Suprapubic skin (tissue), 4 donors: ENCODE results near the gene A2ML1. TPM values are rescaled to one million over a fixed set of nuclear protein-coding genes. Genes with fewer than 3 reads are reported as not detected.
"Not testable (repeated sequence)": the region's sequence is repeated elsewhere in the genome, so short reads cannot be mapped to it uniquely, and the experiment has no call there.

Source experiments
- DNase-seq, 2 donors: peaks; one replicate each; pipeline ENCODE4 v3.0.0-alpha.2; 2019; ENCODE audit warnings: low spot score in 2 of 2
- H3K27ac ChIP-seq: fragments of 200-600 bp; sonication (generic); one replicate; pipeline ENCODE4 v1.5.1; 2019
- H3K27me3 ChIP-seq: fragments of 200-600 bp; sonication (generic); one replicate; pipeline ENCODE4 v1.5.1; 2019
- H3K36me3 ChIP-seq: fragments of 200-600 bp; sonication (generic); one replicate; pipeline ENCODE4 v1.5.1; 2019
- H3K4me1 ChIP-seq: fragments of 200-600 bp; sonication (generic); one replicate; pipeline ENCODE4 v1.5.1; 2019
- H3K4me3 ChIP-seq: fragments of 200-600 bp; sonication (generic); one replicate; pipeline ENCODE4 v1.5.1; 2019; ENCODE audit warnings: mild to moderate bottlenecking
- H3K9me3 ChIP-seq: fragments of 200-600 bp; sonication (generic); one replicate; pipeline ENCODE4 v1.5.1; 2019
- EP300 ChIP-seq: sonication (generic); formaldehyde crosslinking; IDR thresholded peaks from one replicate; pipeline ENCODE4 v1.6.1; 2017; ENCODE audit warnings: antibody characterized with exemption
- POLR2A ChIP-seq, 2 donors: fragments of 450-650 bp; IDR thresholded peaks; one replicate each; pipeline ENCODE4 v1.6.1; 2017; ENCODE audit warnings: antibody characterized with exemption in 2 of 2, mild to moderate bottlenecking in 2 of 2, moderate library complexity in 2 of 2
- POLR2AphosphoS5 ChIP-seq, 3 donors: sonication (generic); formaldehyde crosslinking; IDR thresholded peaks; one replicate each; pipeline ENCODE4 v1.6.1; 2017; ENCODE audit warnings: antibody characterized with exemption in 3 of 3
- WGBS: methylation state at CpG from one replicate; pipeline ENCODE4 v1.1.5; 2018; 5-methylcytosine and 5-hydroxymethylcytosine counted together
- total RNA-seq, 4 donors: library from RNA; depleted of rRNA; stranded (reverse); fragments of >200 nt; gene quantifications; one replicate each; pipeline ENCODE4 v1.1.0, GENCODE V29; 2016
- TF ChIP-seq, protein P1 (sequence below), 2 donors: fragments of 200-600 bp in 1 of 2; fragments of 450-650 bp in 1 of 2; sonication (generic) in 1 of 2; IDR thresholded peaks; one replicate each; pipeline ENCODE4 v1.5.1; 2016 to 2019; ENCODE audit warnings: antibody characterized with exemption in 2 of 2, mild to moderate bottlenecking in 1 of 2, moderate library complexity in 1 of 2

Gene A2ML1
- total RNA-seq, 4 donors from 2014 or later = 166 to 268 (median 218) TPM

- no peak for TF ChIP-seq POLR2A (IDR thresholded peaks at IDR 0.05)
- TF ChIP-seq, protein P1, sequence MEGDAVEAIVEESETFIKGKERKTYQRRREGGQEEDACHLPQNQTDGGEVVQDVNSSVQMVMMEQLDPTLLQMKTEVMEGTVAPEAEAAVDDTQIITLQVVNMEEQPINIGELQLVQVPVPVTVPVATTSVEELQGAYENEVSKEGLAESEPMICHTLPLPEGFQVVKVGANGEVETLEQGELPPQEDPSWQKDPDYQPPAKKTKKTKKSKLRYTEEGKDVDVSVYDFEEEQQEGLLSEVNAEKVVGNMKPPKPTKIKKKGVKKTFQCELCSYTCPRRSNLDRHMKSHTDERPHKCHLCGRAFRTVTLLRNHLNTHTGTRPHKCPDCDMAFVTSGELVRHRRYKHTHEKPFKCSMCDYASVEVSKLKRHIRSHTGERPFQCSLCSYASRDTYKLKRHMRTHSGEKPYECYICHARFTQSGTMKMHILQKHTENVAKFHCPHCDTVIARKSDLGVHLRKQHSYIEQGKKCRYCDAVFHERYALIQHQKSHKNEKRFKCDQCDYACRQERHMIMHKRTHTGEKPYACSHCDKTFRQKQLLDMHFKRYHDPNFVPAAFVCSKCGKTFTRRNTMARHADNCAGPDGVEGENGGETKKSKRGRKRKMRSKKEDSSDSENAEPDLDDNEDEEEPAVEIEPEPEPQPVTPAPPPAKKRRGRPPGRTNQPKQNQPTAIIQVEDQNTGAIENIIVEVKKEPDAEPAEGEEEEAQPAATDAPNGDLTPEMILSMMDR (IDR thresholded peaks at IDR 0.05) = no peak
- TF ChIP-seq POLR2AphosphoS5 (IDR thresholded peaks at IDR 0.05) = no peak
- TF ChIP-seq EP300 = no peak
- H3K4me1 ChIP-seq = peaks cover 18% of the 10 kb centered on the region
- H3K9me3 ChIP-seq = no peaks in the 10 kb centered on the region
- H3K27me3 ChIP-seq = no peaks in the 10 kb centered on the region
- no peak overlapping the region for H3K27ac ChIP-seq
- no peak overlapping the region for H3K4me3 ChIP-seq
- peaks cover 8% of the 10 kb centered on the region for H3K36me3 ChIP-seq
- DNase-seq = no peak
These were observed 93.7 kb downstream of the A2ML1 start for GRCh38 chr12:8916154-8916553.

DNA sequence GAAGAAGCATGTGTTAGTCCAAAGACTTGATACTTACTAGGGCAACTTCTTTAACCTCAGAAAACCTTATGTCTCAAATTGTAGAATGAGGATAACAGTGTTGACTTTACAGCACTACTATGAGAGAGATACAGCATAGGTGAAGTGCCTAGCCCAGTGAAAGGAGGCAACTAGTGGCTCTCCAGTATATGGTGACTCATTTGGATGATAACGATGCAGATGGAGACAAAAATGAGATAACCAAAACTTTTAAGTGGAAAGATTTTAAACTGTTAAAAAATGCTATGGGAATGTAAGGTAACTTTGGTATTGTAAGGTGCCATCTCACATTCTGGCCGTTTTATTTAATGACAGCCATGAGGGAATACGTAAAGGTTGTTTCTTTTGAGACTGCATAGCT lies 94.6 kb downstream of the A2ML1 start:
- TF ChIP-seq EP300 = no peak
- TF ChIP-seq POLR2AphosphoS5 (IDR thresholded peaks at IDR 0.05) = no peak
- no peak for TF ChIP-seq POLR2A (IDR thresholded peaks at IDR 0.05)
- TF ChIP-seq, protein P1 (IDR thresholded peaks at IDR 0.05) = no peak
- no peak for DNase-seq
- H3K9me3 ChIP-seq = no peaks in the 10 kb centered on the region
- WGBS = 79% methylated on average over 3 of the region's 3 CpGs
- H3K36me3 ChIP-seq = peaks cover 17% of the 10 kb centered on the region
- H3K4me1 ChIP-seq = peaks cover 18% of the 10 kb centered on the region
- H3K4me3 ChIP-seq = no peak overlapping the region
- no peak overlapping the region for H3K27ac ChIP-seq
- H3K27me3 ChIP-seq = no peaks in the 10 kb centered on the region

- peaks cover 24% of the 10 kb centered on the region for H3K36me3 ChIP-seq
- 100% methylated on average over 1 of the region's 1 CpG for WGBS
- TF ChIP-seq, protein P1 (IDR thresholded peaks at IDR 0.05) = no peak
- TF ChIP-seq POLR2AphosphoS5 (IDR thresholded peaks at IDR 0.05) (no peak), EP300 (no peak), POLR2A (IDR thresholded peaks at IDR 0.05) (no peak)
- no peak for DNase-seq
- H3K4me3 ChIP-seq = no peak overlapping the region
- H3K27ac ChIP-seq = no peak overlapping the region
- no peaks in the 10 kb centered on the region for H3K9me3 ChIP-seq
- H3K27me3 ChIP-seq = no peaks in the 10 kb centered on the region
- peaks cover 18% of the 10 kb centered on the region for H3K4me1 ChIP-seq
These were observed 95.3 kb downstream of the A2ML1 start for GRCh38 chr12:8917751-8918150.

DNA sequence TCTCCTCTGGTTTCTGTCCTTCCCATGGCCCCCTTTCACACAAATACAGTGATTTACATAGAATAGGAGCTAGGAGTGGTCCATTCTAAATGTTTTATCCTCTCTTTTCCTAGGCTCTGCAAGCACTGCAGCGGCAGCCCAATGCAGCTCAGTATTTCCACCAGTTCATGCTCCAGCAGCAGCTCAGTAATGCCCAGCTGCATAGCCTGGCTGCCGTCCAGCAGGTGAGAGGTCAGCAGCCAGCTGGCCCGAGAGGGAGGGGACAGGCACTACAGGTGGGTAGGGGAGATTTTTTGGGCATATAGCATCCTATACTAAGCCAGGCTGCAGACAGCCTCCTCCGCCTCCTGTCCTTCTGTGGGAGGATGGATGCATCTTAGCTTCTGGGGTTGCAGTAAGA lies 97.2 kb downstream of the A2ML1 start:
- H3K27me3 ChIP-seq, H3K4me3 ChIP-seq, H3K27ac ChIP-seq, DNase-seq, H3K4me1 ChIP-seq, H3K9me3 ChIP-seq: not testable (repeated sequence)
- peaks cover 29% of the 10 kb centered on the region for H3K36me3 ChIP-seq
- 91% methylated on average over 4 of the region's 4 CpGs for WGBS

DNA sequence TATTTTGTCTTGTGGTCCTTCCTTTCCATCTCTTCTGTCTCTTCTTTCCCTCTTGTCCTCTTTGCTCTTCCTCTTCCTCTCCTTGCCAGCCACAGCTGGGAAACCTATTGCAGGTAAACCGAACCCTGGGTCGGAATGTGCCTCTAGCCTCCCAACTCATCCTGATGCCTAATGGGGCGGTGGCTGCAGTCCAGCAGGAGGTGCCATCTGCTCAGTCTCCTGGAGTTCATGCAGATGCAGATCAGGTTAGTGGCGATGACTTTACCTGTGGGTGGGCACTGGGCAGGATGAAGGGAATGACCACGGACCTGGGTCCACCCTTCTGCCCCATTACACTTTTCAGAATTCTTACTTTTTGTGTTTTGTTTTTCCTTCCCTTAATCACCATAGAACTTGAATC lies 100.1 kb downstream of the A2ML1 start:
- Histone ChIP-seq H3K36me3 (peaks cover 29% of the 10 kb centered on the region), H3K27me3 (no peaks in the 10 kb centered on the region), H3K4me3 (no peak overlapping the region), H3K27ac (no peak overlapping the region), H3K4me1 (no peaks in the 10 kb centered on the region), H3K9me3 (no peaks in the 10 kb centered on the region)
- WGBS = 93% methylated on average over 5 of the region's 5 CpGs
- no peak for DNase-seq
- TF ChIP-seq EP300 (no peak), POLR2A (IDR thresholded peaks at IDR 0.05) (no peak), POLR2AphosphoS5 (IDR thresholded peaks at IDR 0.05) (no peak)
- TF ChIP-seq, protein P1 (IDR thresholded peaks at IDR 0.05) = no peak

Other genes with a start within 250 kb of the A2ML1 start
- gene AICDA, start 209.8 kb upstream of the A2ML1 start, total RNA-seq = not detected
- gene MFAP5, start 159.8 kb upstream of the A2ML1 start, total RNA-seq = 10 to 100 TPM; 18.1 to 70.5 (median 26.4) TPM
- 10 to 100 TPM; 11.8 to 29.6 (median 14.4) TPM for gene RIMKLB, start 124.6 kb upstream of the A2ML1 start, total RNA-seq
- gene PHC1, start 91.9 kb downstream of the A2ML1 start, total RNA-seq = 10 to 100 TPM; 15.7 to 32.6 (median 28.2) TPM
- 100 to 1,000 TPM in 3 of 4 donors, 10 to 100 TPM in 1; 75.8 to 138 (median 120) TPM for gene M6PR, start 127.0 kb downstream of the A2ML1 start, total RNA-seq
- 1 to 10 TPM in 2 of 4 donors, not detected in 2; 2.4 to 2.5 TPM for gene KLRG1, start 166.9 kb downstream of the A2ML1 start, total RNA-seq